ENCODE measurements around the gene ZNF57.
A peak's percentile ranks its signal among the peaks of the same experiment; 100 is the strongest.

Gene ZNF57

DNA sequence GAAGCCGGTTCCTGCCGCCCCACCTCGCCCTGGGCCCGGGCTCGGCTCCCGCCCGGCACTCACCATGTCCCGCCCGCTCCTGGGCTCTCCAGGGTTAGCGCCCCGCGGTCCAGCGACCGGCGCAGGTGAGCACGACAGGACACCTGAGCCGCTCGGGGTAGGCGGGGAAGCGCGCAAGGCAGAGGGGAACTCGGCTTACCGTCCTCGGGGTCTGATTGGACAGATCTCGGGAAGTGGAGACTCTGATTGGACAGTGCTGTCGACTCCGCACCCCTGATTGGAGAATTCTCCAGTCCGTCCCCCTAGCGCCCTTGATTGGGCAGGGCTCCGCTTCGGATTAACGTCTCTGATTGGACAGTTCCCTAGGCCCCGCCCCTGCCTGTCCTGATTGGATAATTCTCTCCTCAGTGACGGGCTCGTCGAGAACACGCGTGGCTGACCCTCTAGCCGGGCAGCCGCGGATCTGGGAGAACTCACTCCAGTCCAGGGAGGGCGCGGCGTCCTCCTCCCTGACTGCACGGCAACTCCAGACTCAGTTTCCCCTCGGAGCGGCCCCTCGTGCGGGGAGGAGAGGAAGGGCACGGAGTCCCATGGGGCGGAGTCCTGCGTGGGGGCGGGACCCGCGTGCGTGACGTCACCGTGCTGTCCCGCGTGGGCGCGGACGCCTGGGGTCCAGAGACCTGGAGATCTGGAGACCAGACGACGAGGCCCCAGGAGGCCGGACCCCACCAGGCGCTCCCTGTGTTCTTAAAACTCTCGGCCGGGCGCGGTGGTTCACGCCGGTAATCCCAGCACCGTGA, 44.2 kb downstream of the ZNF57 start, which contains the start of gene ZNF77:
Gene ZNF77 (minus strand): TSS at position 197 of the 800 bp plus-strand sequence. CDS start 131 bp downstream, at position 66.
- TF ChIP-seq, protein P1, sequence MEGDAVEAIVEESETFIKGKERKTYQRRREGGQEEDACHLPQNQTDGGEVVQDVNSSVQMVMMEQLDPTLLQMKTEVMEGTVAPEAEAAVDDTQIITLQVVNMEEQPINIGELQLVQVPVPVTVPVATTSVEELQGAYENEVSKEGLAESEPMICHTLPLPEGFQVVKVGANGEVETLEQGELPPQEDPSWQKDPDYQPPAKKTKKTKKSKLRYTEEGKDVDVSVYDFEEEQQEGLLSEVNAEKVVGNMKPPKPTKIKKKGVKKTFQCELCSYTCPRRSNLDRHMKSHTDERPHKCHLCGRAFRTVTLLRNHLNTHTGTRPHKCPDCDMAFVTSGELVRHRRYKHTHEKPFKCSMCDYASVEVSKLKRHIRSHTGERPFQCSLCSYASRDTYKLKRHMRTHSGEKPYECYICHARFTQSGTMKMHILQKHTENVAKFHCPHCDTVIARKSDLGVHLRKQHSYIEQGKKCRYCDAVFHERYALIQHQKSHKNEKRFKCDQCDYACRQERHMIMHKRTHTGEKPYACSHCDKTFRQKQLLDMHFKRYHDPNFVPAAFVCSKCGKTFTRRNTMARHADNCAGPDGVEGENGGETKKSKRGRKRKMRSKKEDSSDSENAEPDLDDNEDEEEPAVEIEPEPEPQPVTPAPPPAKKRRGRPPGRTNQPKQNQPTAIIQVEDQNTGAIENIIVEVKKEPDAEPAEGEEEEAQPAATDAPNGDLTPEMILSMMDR (IDR thresholded peaks at IDR 0.05; ENCODE audit: borderline replicate concordance, insufficient read depth, low read depth, low read length), result no peak
- H3K4me3 ChIP-seq (ENCODE audit: low read depth, low read length), result peak within 1 kb of the TSS; percentile 80

DNA sequence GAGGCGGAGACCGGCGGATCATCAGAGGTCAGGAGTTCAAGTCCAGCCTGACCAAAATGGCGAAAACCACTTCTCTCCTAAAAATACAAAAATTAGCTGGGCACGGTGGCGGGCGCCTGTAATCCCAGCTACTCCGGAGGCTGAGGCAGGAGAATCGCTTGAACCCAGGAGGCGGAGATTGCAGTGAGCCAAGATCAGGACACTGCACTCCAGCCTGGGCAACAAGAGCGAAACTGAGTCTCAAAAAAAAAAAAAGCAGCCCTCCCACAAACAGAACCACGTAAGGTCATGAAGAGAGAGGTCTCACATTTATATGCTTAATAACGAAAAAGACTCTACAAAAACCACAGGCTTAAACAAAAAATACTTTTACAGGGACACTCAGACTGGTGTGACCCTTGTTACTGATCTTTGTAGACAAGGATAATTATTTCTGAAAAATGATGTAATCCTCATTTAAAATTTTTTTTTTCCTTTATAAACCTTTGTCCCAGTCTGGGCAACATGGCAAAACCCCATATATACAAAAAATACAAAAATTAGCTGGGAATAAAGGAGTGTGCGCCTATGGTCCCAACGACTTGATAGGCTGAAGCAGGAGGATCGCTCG, 45.0 kb downstream of the ZNF57 start:
- H3K4me3 ChIP-seq (ENCODE audit: low read depth, low read length), result peak overlapping the region; percentile 80
- TF ChIP-seq, protein P1 (IDR thresholded peaks at IDR 0.05; ENCODE audit: borderline replicate concordance, insufficient read depth, low read depth, low read length), result no peak

DNA sequence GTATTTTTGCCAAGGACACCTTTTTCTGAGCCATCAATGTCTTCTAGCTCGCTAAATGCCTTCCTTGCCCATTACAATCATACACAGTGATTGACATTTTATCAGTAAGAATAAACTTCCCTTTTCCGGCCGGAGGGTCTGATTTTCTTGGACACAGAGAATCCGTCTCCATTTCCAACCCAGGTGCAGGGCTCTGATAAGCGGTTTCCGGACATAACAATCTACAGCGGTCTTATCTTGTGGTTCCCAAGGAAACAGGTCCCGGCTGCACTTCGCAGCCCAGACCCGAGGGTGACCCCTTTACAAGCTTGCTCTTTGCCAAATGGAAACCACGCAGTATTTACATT, 49.2 kb downstream of the ZNF57 start:
- peak overlapping the region; percentile 80 for H3K4me3 ChIP-seq (ENCODE audit: low read depth, low read length)
- TF ChIP-seq, protein P1 (IDR thresholded peaks at IDR 0.05; ENCODE audit: borderline replicate concordance, insufficient read depth, low read depth, low read length), result no peak

DNA sequence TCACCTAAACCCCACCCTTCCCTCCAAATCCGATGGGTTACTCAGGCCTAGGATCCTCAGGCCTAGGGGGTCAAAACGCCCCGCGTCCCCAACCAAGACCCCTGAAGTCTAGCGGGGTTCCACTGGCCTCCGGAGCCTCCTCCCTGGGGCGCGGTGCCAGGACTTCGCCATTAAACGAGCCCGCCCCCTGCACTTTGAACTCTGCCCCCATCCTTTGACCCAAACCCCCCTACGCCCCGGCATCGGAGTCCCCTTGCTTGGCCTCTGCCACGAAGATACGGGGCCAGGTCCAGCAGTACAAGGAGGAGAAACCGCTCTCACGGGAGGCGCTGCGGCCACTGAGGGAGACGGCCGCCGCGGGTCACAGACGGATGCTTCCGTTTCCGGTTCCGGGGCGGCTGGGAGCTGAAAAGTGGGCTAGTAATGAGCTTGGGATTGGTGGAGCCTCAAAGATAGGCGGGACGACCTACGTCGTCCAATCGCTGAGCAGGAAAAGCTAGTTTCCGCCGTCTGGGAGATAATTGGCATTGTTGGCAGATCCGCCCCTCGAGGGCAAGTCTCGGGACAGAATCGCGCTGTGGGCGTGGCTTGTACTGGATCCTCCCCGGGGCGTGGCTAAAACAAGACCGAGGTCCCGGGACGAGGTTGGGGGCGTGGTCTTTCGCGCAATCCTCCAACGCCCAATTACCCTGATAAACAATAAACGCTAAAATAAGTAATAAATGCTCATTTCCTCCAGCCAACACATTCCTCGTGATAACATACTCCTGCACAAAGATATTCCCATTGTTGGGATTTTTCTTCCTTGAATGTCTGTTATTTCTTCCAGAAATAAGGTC, 49.8 kb downstream of the ZNF57 start:
- H3K4me3 ChIP-seq (ENCODE audit: low read depth, low read length), result peak overlapping the region; percentile 80
- TF ChIP-seq, protein P1 (IDR thresholded peaks at IDR 0.05; ENCODE audit: borderline replicate concordance, insufficient read depth, low read depth, low read length), result no peak

DNA sequence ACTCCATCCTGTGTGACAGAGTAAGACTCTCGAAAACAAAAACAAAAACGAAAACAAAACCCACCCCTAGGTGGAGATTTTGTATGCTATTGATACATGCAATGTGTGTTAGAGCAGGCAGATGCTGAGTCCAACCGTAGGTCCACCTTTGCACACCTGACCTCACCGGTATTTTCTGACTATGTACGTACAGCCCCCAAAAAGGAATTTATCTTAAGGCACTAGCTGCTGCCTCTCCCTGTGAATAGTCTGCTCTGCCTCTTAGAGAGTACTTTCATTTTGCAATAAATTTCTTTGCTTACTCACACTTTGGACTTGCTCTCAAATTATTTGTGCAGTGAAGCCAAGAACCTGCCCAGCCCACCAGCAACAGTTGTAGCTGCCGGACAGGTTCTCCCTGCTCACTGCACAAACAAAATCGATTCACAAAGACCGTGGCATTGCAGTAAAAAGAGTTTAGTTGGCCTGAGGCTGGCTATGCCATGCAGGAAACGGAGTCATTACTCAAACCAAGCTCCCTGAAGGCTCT, 52.3 kb downstream of the ZNF57 start:
- TF ChIP-seq, protein P1 (IDR thresholded peaks at IDR 0.05; ENCODE audit: borderline replicate concordance, insufficient read depth, low read depth, low read length), result 0 out of 2 replicates have a peak, but pooled peaks have one; percentile 6
- no peak overlapping the region for H3K4me3 ChIP-seq (ENCODE audit: low read depth, low read length)

DNA sequence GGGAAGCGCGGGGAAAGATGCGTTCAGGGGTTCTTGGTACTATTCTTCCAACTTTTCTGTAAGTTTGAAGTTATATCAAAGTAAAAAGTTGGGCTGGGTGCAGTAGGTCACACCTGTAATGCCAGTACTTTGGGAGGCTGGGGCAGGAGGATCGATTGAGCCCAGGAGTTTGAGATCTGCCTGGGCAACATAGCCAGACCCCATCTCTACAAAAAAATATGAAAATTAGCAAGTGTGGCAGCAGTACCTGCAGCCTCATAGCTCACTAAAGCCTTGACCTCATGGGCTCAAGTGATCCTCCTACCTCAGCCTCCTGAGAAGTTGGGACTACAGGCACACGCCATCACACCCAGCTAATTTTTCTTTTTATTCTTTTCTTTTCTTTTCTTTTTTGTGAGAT, 56.4 kb downstream of the ZNF57 start:
- H3K4me3 ChIP-seq (ENCODE audit: low read depth, low read length), result no peak overlapping the region
- TF ChIP-seq, protein P1 (IDR thresholded peaks at IDR 0.05; ENCODE audit: borderline replicate concordance, insufficient read depth, low read depth, low read length), result no peak

Data from GM12875 (cell line).